NB4 (cell line): ENCODE data around the gene NAMPT.

Experiments used
- DNase-seq: peaks from one replicate; pipeline ENCODE4 v3.0.0; 2010; ENCODE audit warnings: low read depth
- H3K4me3 ChIP-seq: one replicate; pipeline ENCODE4 v1.5.1; 2011; ENCODE audit warnings: mild to moderate bottlenecking, low read depth, low read length, moderate library complexity
- MYC ChIP-seq: IDR thresholded peaks from 2 replicates; pipeline ENCODE4 v1.6.1; 2011; ENCODE audit warnings: low read depth, low read length
- POLR2A ChIP-seq: IDR thresholded peaks from 2 replicates; pipeline ENCODE4 v1.6.1; 2011; ENCODE audit warnings: mild to moderate bottlenecking; ENCODE audit not compliant: insufficient read length; ENCODE audit errors: extremely low read depth
- TF ChIP-seq, protein P1 (sequence below): IDR thresholded peaks from 2 replicates; pipeline ENCODE4 v1.6.1; 2011; ENCODE audit warnings: low read depth, low read length
- TF ChIP-seq, protein P2 (sequence below): IDR thresholded peaks from one replicate; pipeline ENCODE4 v1.5.1; 2012; ENCODE audit warnings: low read depth, low read length

NAMPT gene

DNA sequence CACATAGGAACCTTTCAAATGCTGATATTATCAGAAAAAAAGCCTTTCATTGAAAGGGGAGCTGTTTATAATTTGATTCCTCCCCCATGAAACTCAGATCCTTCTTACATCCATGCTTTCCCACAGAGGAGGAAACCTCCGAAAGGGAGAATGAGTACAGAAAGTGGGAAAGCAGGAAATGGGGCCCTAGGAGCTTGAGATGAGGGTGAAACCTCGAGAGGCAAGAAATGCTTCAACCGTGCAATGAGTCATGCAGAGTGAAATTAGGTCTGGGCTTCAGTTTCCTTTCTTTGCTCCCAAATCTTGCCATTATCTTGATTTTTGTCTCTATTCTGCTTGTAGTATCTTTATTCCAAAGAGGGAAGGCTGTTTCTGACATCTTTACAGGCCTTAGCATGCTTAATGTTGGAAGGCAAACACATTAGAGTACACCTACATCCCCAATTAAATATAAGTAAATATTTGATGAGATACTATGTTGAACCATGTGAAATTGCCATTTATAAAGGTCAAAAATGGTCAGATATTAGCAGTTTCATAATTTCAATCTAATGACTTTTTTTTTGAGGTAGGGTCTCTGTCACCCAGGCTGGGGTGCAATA is 79.1 kb downstream of the NAMPT start:
- DNase-seq: no peak
- TF ChIP-seq MYC (no peak), POLR2A (no peak)
- TF ChIP-seq, protein P1, sequence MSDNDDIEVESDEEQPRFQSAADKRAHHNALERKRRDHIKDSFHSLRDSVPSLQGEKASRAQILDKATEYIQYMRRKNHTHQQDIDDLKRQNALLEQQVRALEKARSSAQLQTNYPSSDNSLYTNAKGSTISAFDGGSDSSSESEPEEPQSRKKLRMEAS: no peak
- TF ChIP-seq, protein P2, sequence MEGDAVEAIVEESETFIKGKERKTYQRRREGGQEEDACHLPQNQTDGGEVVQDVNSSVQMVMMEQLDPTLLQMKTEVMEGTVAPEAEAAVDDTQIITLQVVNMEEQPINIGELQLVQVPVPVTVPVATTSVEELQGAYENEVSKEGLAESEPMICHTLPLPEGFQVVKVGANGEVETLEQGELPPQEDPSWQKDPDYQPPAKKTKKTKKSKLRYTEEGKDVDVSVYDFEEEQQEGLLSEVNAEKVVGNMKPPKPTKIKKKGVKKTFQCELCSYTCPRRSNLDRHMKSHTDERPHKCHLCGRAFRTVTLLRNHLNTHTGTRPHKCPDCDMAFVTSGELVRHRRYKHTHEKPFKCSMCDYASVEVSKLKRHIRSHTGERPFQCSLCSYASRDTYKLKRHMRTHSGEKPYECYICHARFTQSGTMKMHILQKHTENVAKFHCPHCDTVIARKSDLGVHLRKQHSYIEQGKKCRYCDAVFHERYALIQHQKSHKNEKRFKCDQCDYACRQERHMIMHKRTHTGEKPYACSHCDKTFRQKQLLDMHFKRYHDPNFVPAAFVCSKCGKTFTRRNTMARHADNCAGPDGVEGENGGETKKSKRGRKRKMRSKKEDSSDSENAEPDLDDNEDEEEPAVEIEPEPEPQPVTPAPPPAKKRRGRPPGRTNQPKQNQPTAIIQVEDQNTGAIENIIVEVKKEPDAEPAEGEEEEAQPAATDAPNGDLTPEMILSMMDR: no peak
- no peak overlapping the region for H3K4me3 ChIP-seq

DNA sequence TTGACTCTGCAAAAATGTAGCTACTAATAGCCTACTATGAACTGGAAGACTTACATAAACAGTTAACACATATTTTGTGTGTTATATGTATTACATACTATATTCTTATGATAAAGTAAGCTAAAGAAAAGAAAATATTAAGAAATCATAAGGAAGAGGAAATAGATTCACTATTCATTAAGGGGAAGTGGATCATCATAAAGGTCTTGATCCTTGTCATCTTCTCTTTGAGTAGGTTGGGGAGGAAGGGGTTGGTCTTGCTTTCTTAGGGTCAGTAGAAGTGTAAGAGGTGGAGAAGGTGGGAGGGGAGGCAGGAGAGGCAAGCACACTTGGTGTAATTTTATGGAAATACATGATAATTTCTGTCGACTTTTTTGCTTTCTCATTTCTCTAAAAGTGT is 81.3 kb downstream of the NAMPT start:
- TF ChIP-seq MYC (no peak), POLR2A (no peak)
- TF ChIP-seq, protein P2: no peak
- TF ChIP-seq, protein P1: no peak
- no peak overlapping the region for H3K4me3 ChIP-seq
- DNase-seq: no peak

DNA sequence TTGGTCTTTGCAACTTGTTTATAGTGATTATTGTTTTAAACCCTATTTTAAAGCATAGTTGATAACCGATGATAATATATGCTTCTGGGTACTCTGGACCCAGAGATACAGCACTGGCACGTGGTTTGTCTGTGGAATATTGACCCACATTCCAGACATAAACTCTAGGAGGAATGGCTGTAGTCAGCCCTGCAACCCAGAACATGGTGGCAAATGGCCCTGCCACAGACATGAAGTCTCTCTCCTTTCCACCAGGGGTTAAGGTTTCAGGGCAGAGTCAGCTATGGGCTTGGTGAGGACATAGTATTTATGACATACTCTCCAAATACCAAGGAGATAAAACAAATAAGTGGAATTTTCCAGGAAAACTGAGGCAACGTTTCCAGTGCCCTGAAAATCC is 83.6 kb downstream of the NAMPT start:
- TF ChIP-seq MYC: no peak
- TF ChIP-seq, protein P2: no peak
- no peak for TF ChIP-seq POLR2A
- TF ChIP-seq, protein P1: no peak
- DNase-seq: no peak
- H3K4me3 ChIP-seq: no peak overlapping the region

DNA sequence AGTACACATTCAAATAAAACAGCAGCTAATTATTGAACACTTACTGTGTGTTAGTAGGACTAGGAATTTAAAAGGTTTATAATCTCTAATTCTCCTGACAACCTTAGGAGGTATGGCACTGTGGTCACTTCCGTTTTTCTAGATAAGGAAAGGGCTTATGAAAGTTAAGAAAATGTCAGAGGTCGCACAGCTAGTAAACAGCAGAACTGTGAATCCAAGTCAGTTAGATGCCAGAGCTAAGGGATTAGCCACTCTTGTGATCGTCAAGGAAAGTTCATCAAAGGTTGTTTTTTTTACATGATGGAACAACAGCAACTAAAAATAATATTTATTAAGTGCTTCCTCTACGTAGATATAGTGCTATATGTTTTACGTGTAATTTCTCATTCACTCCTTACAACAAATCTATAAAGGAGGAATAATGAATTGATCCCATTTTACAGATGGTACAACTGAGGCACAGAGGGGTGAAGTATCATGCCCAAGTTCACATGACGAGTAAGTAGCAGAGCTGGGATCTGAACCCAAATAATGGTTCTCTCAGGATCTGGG is 84.9 kb downstream of the NAMPT start:
- TF ChIP-seq, protein P1: no peak
- TF ChIP-seq POLR2A: no peak
- TF ChIP-seq MYC: no peak
- TF ChIP-seq, protein P2: no peak
- DNase-seq: peak; percentile 28
- H3K4me3 ChIP-seq: no peak overlapping the region

DNA sequence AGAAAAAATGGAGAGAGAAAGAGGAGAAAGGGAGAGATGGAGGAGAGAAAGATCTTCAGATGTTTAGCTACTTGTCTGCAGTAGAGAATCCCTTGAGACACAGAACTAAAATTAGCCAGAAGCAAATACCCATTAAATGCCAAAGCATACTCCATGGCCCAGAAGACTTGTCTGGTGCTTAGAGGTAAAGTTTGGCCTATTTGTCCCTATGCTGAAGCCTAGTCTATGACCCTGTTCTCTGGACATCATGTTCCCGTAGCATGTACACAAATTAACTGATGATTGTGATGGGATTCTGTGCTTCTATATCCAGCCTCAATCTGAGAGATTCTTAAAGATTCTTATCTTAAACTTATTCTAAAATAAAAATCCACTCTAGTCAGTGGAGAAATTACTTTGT is 85.8 kb downstream of the NAMPT start:
- no peak for TF ChIP-seq MYC
- TF ChIP-seq, protein P1: no peak
- no peak for TF ChIP-seq POLR2A
- TF ChIP-seq, protein P2: no peak
- no peak for DNase-seq
- no peak overlapping the region for H3K4me3 ChIP-seq
